ENCODE data around the gene ANKMY1. TPM values are rescaled to one million over a fixed set of nuclear protein-coding genes. Genes with fewer than 3 reads are reported as not detected.

ANKMY1 gene
- total and polyA plus RNA-seq, 4 donors, result 9.3 to 34.8 (median 14.8) TPM

GRCh38 chr2:240435457-240435947 is 122.3 kb downstream of the ANKMY1 start, which contains the start of gene GPC1:
GPC1 (plus strand) TSS chr2:240435663; CDS start chr2:240435919, 256 bp downstream.
- TF ChIP-seq CTCF (IDR thresholded peaks at IDR 0.05; ENCODE audit: control extremely low read depth, extremely low read depth), result no peak
- peaks cover 0 to 25% (median 0%) of the 10 kb centered on the region in 5 donors for H3K4me1 ChIP-seq (ENCODE audit: control insufficient read depth in 5 of 5, insufficient read depth in 5 of 5, low read length in 5 of 5)
- no peaks in the 10 kb centered on the region for H3K27me3 ChIP-seq (ENCODE audit: control insufficient read depth in 3 of 3, insufficient read depth in 3 of 3, low read length in 2 of 3)
- H3K9ac ChIP-seq (ENCODE audit: insufficient read depth in 1 of 2, low read length in 2 of 2), result no peak within 1 kb of the TSS
- ATAC-seq (ENCODE audit: insufficient read depth, low FRiP score), result peak; percentile 53
- WGBS, 2 donors, result 1% methylated on average over 31 to 73 of the region's 77 CpGs
- peak; percentile 82 to 90 (median 86) for DNase-seq
- no peaks in the 10 kb centered on the region for H3K9me3 ChIP-seq (ENCODE audit: control insufficient read depth in 4 of 4, insufficient read depth in 3 of 4, low read length in 3 of 4)
- H3K27ac ChIP-seq (ENCODE audit: low read depth in 1 of 2, low read length in 1 of 2), result peak within 1 kb of the TSS; percentile 63 to 91
- H3K4me3 ChIP-seq, result peak within 1 kb of the TSS; percentile 34
- H3K36me3 ChIP-seq (ENCODE audit: control insufficient read depth in 4 of 4, insufficient read depth in 4 of 4, low read length in 4 of 4), result no peaks in the 10 kb centered on the region

- WGBS, 2 donors, result 2% methylated on average over 43 to 71 of the region's 71 CpGs
- peaks cover 0 to 25% (median 0%) of the 10 kb centered on the region in 5 donors for H3K4me1 ChIP-seq (ENCODE audit: control insufficient read depth in 5 of 5, insufficient read depth in 5 of 5, low read length in 5 of 5)
- peak overlapping the region; percentile 62 to 91 for H3K27ac ChIP-seq (ENCODE audit: low read depth in 1 of 2, low read length in 1 of 2)
- no peaks in the 10 kb centered on the region for H3K36me3 ChIP-seq (ENCODE audit: control insufficient read depth in 4 of 4, insufficient read depth in 4 of 4, low read length in 4 of 4)
- TF ChIP-seq CTCF (IDR thresholded peaks at IDR 0.05; ENCODE audit: control extremely low read depth, extremely low read depth), result no peak
- H3K9me3 ChIP-seq (ENCODE audit: control insufficient read depth in 4 of 4, insufficient read depth in 3 of 4, low read length in 3 of 4), result no peaks in the 10 kb centered on the region
- H3K9ac ChIP-seq (ENCODE audit: insufficient read depth in 1 of 2, low read length in 2 of 2), result no peak overlapping the region
- ATAC-seq (ENCODE audit: insufficient read depth, low FRiP score) (peak; percentile 83), DNase-seq (peak; percentile 94 to 97 (median 95))
- no peaks in the 10 kb centered on the region for H3K27me3 ChIP-seq (ENCODE audit: control insufficient read depth in 3 of 3, insufficient read depth in 3 of 3, low read length in 2 of 3)
- H3K4me3 ChIP-seq, result no peak overlapping the region
Measured at GRCh38 chr2:240434728-240435456, 122.9 kb downstream of the ANKMY1 start.

GRCh38 chr2:240433973-240434727 is 123.6 kb downstream of the ANKMY1 start:
- no peaks in the 10 kb centered on the region for H3K9me3 ChIP-seq (ENCODE audit: control insufficient read depth in 4 of 4, insufficient read depth in 3 of 4, low read length in 3 of 4)
- DNase-seq (peak in 1 of 3 donors; percentile 6), ATAC-seq (ENCODE audit: insufficient read depth, low FRiP score) (peak; percentile 5)
- H3K4me3 ChIP-seq, result no peak overlapping the region
- peaks cover 0 to 25% (median 0%) of the 10 kb centered on the region in 5 donors for H3K4me1 ChIP-seq (ENCODE audit: control insufficient read depth in 5 of 5, insufficient read depth in 5 of 5, low read length in 5 of 5)
- 79 to 80% methylated on average over 16 of the region's 16 CpGs for WGBS, 2 donors
- H3K27me3 ChIP-seq (ENCODE audit: control insufficient read depth in 3 of 3, insufficient read depth in 3 of 3, low read length in 2 of 3), result no peaks in the 10 kb centered on the region
- TF ChIP-seq CTCF (IDR thresholded peaks at IDR 0.05; ENCODE audit: control extremely low read depth, extremely low read depth), result no peak
- no peaks in the 10 kb centered on the region for H3K36me3 ChIP-seq (ENCODE audit: control insufficient read depth in 4 of 4, insufficient read depth in 4 of 4, low read length in 4 of 4)
- peak overlapping the region in 1 of 2 donors; percentile 91 for H3K27ac ChIP-seq (ENCODE audit: low read depth in 1 of 2, low read length in 1 of 2)
- H3K9ac ChIP-seq (ENCODE audit: insufficient read depth in 1 of 2, low read length in 2 of 2), result no peak overlapping the region
